SK-N-SH (cell line): Measurements from ENCODE around the gene GYG1. TPM values are rescaled to one million over a fixed set of nuclear protein-coding genes. Genes with fewer than 3 reads are reported as not detected.

Experiments
- CTCF ChIA-PET: fragments of 300-600, 350-600 bp; formaldehyde crosslinking; extraction: SDS; loops from one replicate; lab custom pipeline; 2021; lab: Yijun Ruan, JAX
- POLR2A ChIA-PET: fragments of 350-600 bp; sonication (Branson Sonifier 250); formaldehyde crosslinking; extraction: SDS; loops from one replicate; lab custom pipeline; 2020; ENCODE audit warnings: antibody characterized with exemption, inconsistent platforms; lab: Yijun Ruan, JAX
- DNase-seq: peaks from one replicate; pipeline ENCODE4 v3.0.0; 2012
- H2AFZ ChIP-seq: fragments of 200-600 bp; sonication (generic); 2 replicates; pipeline ENCODE4 v1.8.1; 2016; ENCODE audit warnings: antibody characterized with exemption, mild to moderate bottlenecking, low read depth
- H3F3A ChIP-seq: fragments of 200-600 bp; sonication (generic); replicated peaks from 2 replicates; pipeline ENCODE3; 2016; ENCODE audit warnings: antibody characterized with exemption, mild to moderate bottlenecking; ENCODE audit not compliant: insufficient read depth
- H3K27ac ChIP-seq, 2 experiments: fragments of 200-500 bp in 1 of 2; fragments of 200-600 bp in 1 of 2; sonication (Bioruptor generic) in 1 of 2; sonication (generic), shearing (Covaris generic) in 1 of 2; 2 replicates each; pipeline versions ENCODE4 v1.5.1 to v1.6.1; 2014 to 2016; ENCODE audit warnings: low read depth in 2 of 2, inconsistent platforms in 1 of 2, low read length in 1 of 2, mild to moderate bottlenecking in 1 of 2, mixed read lengths in 1 of 2
- H3K27me3 ChIP-seq: fragments of 200-600 bp; sonication (generic), shearing (Covaris generic); 2 replicates; pipeline ENCODE4 v1.6.1; 2016; ENCODE audit warnings: mixed run types; ENCODE audit not compliant: insufficient read depth
- H3K36me3 ChIP-seq, 2 experiments: fragments of 200-500 bp in 1 of 2; fragments of 200-600 bp in 1 of 2; sonication (Bioruptor generic) in 1 of 2; sonication (generic) in 1 of 2; replicated peaks in 1 of 2; 2 replicates each; pipeline versions ENCODE3 to v1.5.1; 2014 to 2016; ENCODE audit warnings: low read length in 1 of 2, mild to moderate bottlenecking in 1 of 2; ENCODE audit not compliant: insufficient read depth in 2 of 2, control insufficient read depth in 1 of 2
- H3K4me1 ChIP-seq, 2 experiments: fragments of 200-500 bp in 1 of 2; fragments of 200-600 bp in 1 of 2; sonication (Bioruptor generic) in 1 of 2; sonication (generic), shearing (Covaris generic) in 1 of 2; 2 replicates each; pipeline versions ENCODE4 v1.5.1 to v1.6.1; 2014 to 2016; ENCODE audit warnings: low read depth in 1 of 2, low read length in 1 of 2, mixed run types in 1 of 2; ENCODE audit not compliant: insufficient read depth in 2 of 2, control insufficient read depth in 1 of 2
- H3K4me2 ChIP-seq: fragments of 200-600 bp; sonication (generic), shearing (Covaris generic); 2 replicates; pipeline ENCODE4 v1.6.1; 2017; ENCODE audit warnings: mixed run types
- H3K4me3 ChIP-seq, 2 experiments: fragments of 200-500 bp in 1 of 2; fragments of 200-600 bp in 1 of 2; sonication (Bioruptor generic) in 1 of 2; sonication (generic), shearing (Covaris generic) in 1 of 2; 2 replicates each; pipeline versions ENCODE4 v1.5.1 to v1.8.1; 2014 to 2016; ENCODE audit warnings: low read depth in 2 of 2, inconsistent platforms in 1 of 2, low read length in 1 of 2, mild to moderate bottlenecking in 1 of 2, mixed read lengths in 1 of 2, moderate library complexity in 1 of 2
- H3K79me2 ChIP-seq: fragments of 200-600 bp; sonication (generic); 2 replicates; pipeline ENCODE4 v1.8.1; 2017; ENCODE audit warnings: mild to moderate bottlenecking; ENCODE audit not compliant: insufficient read depth
- H3K9ac ChIP-seq: fragments of 200-600 bp; sonication (generic); 2 replicates; pipeline ENCODE4 v1.6.1; 2017; ENCODE audit warnings: mixed run types
- H3K9me2 ChIP-seq: fragments of 200-600 bp; sonication (generic); 2 replicates; pipeline ENCODE4 v1.6.1; 2017; ENCODE audit warnings: mixed run types
- H3K9me3 ChIP-seq: fragments of 200-600 bp; sonication (generic); 2 replicates; pipeline ENCODE4 v1.6.1; 2017; ENCODE audit warnings: mixed run types, mild to moderate bottlenecking, moderate library complexity
- H4K20me1 ChIP-seq: fragments of 200-600 bp; sonication (generic); 2 replicates; pipeline ENCODE4 v1.6.1; 2017; ENCODE audit warnings: mild to moderate bottlenecking, mixed run types; ENCODE audit not compliant: insufficient read depth
- IRF3 ChIP-seq: fragments of 150-350 bp; IDR thresholded peaks from 2 replicates; pipeline ENCODE4 v1.6.1; 2016; ENCODE audit warnings: mild to moderate bottlenecking, low read depth, low read length
- JUND ChIP-seq: IDR thresholded peaks from 2 replicates; pipeline ENCODE4 v1.4.0; 2012
- MAX ChIP-seq: IDR thresholded peaks from 2 replicates; pipeline ENCODE4 v1.4.0; 2012; ENCODE audit warnings: low read depth
- MXI1 ChIP-seq: IDR thresholded peaks from 2 replicates; pipeline ENCODE4 v1.6.1; 2012; ENCODE audit warnings: mild to moderate bottlenecking, low read depth, low read length, improper control_type of control experiment
- TAF1 ChIP-seq: IDR thresholded peaks from 2 replicates; pipeline ENCODE4 v1.6.1; 2012; ENCODE audit warnings: low read depth, mild to moderate bottlenecking, low read length, moderate library complexity, borderline replicate concordance
- ZBTB33 ChIP-seq: IDR thresholded peaks from 2 replicates; pipeline ENCODE4 v1.4.0; 2012; ENCODE audit warnings: low read depth, borderline replicate concordance
- WGBS: methylation state at CpG from one replicate; pipeline ENCODE4 v1.1.6; 2017; ENCODE audit warnings: low lambda C conversion rate; 5-methylcytosine and 5-hydroxymethylcytosine counted together
- polyA plus RNA-seq, 3 experiments: library from polyadenylated mRNA; depleted of rRNA; stranded (reverse); fragments of >200 nt; gene quantifications; 2 replicates each; pipeline ENCODE4 v1.2.3, GENCODE V29; 2012

GYG1 gene
- polyA plus RNA-seq, 1 of the 3 experiments (the other 2 are of a cell fraction), result 16.8 TPM

GRCh38 chr3:149067883-149068282 is 76.5 kb downstream of the GYG1 start:
- Histone ChIP-seq H3K4me3 (no peak overlapping the region), H3K27ac (no peak overlapping the region), H3K9me2 (no peaks in the 10 kb centered on the region), H3K9ac (no peak overlapping the region), H3K4me2 (no peak overlapping the region), H3K27me3 (no peaks in the 10 kb centered on the region), H4K20me1 (no peaks in the 10 kb centered on the region), H3F3A (no peaks in the 10 kb centered on the region), H3K4me1 (no peaks in the 10 kb centered on the region), H2AFZ (no peak overlapping the region), H3K9me3 (no peaks in the 10 kb centered on the region), H3K79me2 (no peaks in the 10 kb centered on the region), H3K36me3 (peaks cover 57 to 87% of the 10 kb centered on the region in 2 experiments)
- DNase-seq, result no peak
- TF ChIP-seq JUND (no peak), IRF3 (no peak), MXI1 (no peak), ZBTB33 (no peak), TAF1 (no peak), MAX (no peak)
- POLR2A ChIA-PET, result no interaction called here
- WGBS, result 96% methylated on average over 8 of the region's 8 CpGs
- CTCF ChIA-PET, result no interaction called here

Other genes starting within 250 kb of the GYG1 start
- 0.26 TPM in 1 of 2 replicates, not detected in the other for gene CPB1, start 163.7 kb upstream of the GYG1 start, polyA plus RNA-seq (2012; rRNA removed)
- 0.06 TPM in 1 of 2 replicates, not detected in the other for gene CPA3, start 126.2 kb upstream of the GYG1 start, polyA plus RNA-seq (2012; rRNA removed)
- gene HLTF, start 95.0 kb downstream of the GYG1 start, polyA plus RNA-seq (2012; rRNA removed), result 10.1 and 13.2 TPM in 2 replicates
- 9.4 and 11.3 TPM in 2 replicates for gene HPS3, start 138.1 kb downstream of the GYG1 start, polyA plus RNA-seq (2012; rRNA removed)
- gene CP, start 230.3 kb downstream of the GYG1 start, polyA plus RNA-seq (2012; rRNA removed), result not detected in 2 replicates